ENCODE measurements around the gene TMC4. TPM values are rescaled to one million over a fixed set of nuclear protein-coding genes. Genes with fewer than 3 reads are reported as not detected.

The TMC4 gene
- polyA plus RNA-seq, 4 donors, result 40.6 to 174 (median 129) TPM

DNA sequence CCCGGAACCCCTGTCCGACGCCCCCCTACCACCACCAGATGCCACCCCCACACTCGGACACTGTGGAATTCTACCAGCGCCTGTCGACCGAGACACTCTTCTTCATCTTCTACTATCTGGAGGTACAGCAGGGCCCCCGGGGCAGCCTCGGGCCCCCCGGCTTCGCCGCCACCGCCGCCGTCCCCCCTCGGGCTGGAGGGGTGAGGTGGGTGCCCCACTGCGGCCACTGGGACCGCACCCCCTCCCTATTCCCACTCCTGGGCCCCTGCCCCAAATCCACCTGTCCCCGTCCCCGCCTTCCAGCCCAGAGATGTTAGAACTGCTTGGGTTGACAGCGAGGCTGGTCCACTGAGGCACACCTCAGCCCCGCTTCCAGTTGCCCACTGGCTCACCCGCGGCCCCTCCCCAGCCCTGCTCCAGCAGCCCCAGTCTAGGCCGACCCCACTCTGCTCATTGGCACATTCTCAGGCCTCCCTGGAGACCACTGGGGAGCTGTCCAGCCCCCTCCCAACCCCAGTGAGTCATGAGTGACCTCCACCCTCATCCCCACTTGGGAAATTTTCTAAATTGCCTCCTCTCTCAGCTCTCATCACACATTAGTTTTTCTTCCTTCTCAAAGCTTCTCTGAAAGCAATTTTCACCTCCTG, 20.0 kb downstream of the TMC4 start:
- Histone ChIP-seq H3K27ac (ENCODE audit: low read depth in 1 of 3, low read length in 2 of 3) (no peak overlapping the region), H3K9me3 (ENCODE audit: control insufficient read depth in 2 of 2, insufficient read depth in 1 of 2, low read depth in 1 of 2, low read length in 1 of 2) (no peaks in the 10 kb centered on the region), H3K4me3 (ENCODE audit: low read depth in 1 of 3, low read length in 3 of 3) (no peak overlapping the region), H3K27me3 (ENCODE audit: control insufficient read depth in 3 of 3, insufficient read depth in 3 of 3, low read length in 3 of 3) (no peaks in the 10 kb centered on the region), H3K4me1 (ENCODE audit: control insufficient read depth in 3 of 3, insufficient read depth in 2 of 3, low read depth in 1 of 3, low read length in 2 of 3) (no peaks in the 10 kb centered on the region), H3K36me3 (ENCODE audit: control insufficient read depth in 3 of 3, insufficient read depth in 2 of 3, low read depth in 1 of 3, low read length in 3 of 3) (peaks cover 39 to 94% (median 45%) of the 10 kb centered on the region in 3 donors)
- FAIRE-seq (no peak), DNase-seq (no peak)
- 90 to 99% (median 95%) methylated on average over 25 of the region's 25 CpGs for WGBS, 3 donors

DNA sequence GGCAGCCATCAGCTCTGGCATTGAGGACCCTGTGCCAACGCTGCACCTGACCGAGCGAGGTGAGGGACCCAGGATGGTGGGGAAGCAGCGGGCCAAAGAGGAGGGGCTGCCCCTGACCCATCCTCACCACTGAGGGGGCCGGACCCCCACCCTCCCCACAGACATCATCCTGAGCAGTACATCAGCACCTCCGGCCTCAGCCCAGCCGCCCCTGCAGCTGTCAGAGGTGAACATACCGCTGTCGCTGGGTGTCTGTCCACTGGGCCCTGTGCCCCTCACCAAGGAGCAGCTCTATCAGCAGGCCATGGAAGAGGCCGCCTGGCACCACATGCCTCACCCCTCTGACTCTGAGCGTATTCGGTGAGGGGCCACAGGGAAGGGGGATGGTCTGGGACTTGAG, 20.7 kb downstream of the TMC4 start:
- H3K9me3 ChIP-seq (ENCODE audit: control insufficient read depth in 2 of 2, insufficient read depth in 1 of 2, low read depth in 1 of 2, low read length in 1 of 2), result no peaks in the 10 kb centered on the region
- no peak for FAIRE-seq
- H3K4me1 ChIP-seq (ENCODE audit: control insufficient read depth in 3 of 3, insufficient read depth in 2 of 3, low read depth in 1 of 3, low read length in 2 of 3), result no peaks in the 10 kb centered on the region
- peaks cover 44 to 93% (median 46%) of the 10 kb centered on the region in 3 donors for H3K36me3 ChIP-seq (ENCODE audit: control insufficient read depth in 3 of 3, insufficient read depth in 2 of 3, low read depth in 1 of 3, low read length in 3 of 3)
- 90 to 93% (median 92%) methylated on average over 11 to 12 of the region's 12 CpGs for WGBS, 3 donors
- H3K4me3 ChIP-seq (ENCODE audit: low read depth in 1 of 3, low read length in 3 of 3), result no peak overlapping the region
- no peak for DNase-seq
- H3K27ac ChIP-seq (ENCODE audit: low read depth in 1 of 3, low read length in 2 of 3), result no peak overlapping the region
- H3K27me3 ChIP-seq (ENCODE audit: control insufficient read depth in 3 of 3, insufficient read depth in 3 of 3, low read length in 3 of 3), result no peaks in the 10 kb centered on the region

DNA sequence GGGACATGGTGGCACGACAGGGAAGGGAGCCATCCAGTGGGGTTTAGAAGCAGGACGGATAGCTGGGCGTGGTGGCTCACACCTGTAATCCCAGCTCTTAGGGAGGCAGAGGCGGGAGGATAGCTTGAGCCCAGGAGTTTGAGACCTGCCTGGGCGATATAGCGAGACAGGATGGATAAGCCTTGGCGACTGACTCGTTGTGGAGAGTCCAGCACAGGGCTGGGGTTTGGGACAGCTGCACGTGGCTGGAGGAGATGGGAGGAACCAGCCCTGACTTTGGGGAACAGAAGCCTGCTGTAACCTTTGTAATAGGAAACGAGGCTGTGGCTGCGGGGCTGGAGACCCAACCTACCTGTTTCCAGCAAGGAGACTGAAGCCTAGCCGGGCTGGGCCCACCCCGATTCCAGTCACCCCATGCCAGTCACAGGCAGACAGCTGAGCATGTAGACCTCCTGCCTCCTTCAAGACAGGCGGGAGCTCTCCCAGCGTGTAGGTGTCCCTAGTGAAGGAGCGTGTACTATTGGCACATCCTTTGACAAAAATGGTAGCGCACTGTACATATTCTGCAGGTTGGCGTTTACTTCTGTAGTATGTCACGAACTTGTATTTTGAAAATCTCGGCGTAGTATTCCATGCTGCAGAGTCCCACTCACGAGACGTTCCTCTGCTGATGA, 21.5 kb downstream of the TMC4 start:
- peaks cover 45 to 93% (median 49%) of the 10 kb centered on the region in 3 donors for H3K36me3 ChIP-seq (ENCODE audit: control insufficient read depth in 3 of 3, insufficient read depth in 2 of 3, low read depth in 1 of 3, low read length in 3 of 3)
- no peak for DNase-seq
- H3K27ac ChIP-seq (ENCODE audit: low read depth in 1 of 3, low read length in 2 of 3), result no peak overlapping the region
- H3K9me3 ChIP-seq (ENCODE audit: control insufficient read depth in 2 of 2, insufficient read depth in 1 of 2, low read depth in 1 of 2, low read length in 1 of 2), result no peaks in the 10 kb centered on the region
- WGBS, 3 donors, result 84 to 88% (median 86%) methylated on average over 23 of the region's 23 CpGs
- H3K4me3 ChIP-seq (ENCODE audit: low read depth in 1 of 3, low read length in 3 of 3), result no peak overlapping the region
- H3K4me1 ChIP-seq (ENCODE audit: control insufficient read depth in 3 of 3, insufficient read depth in 2 of 3, low read depth in 1 of 3, low read length in 2 of 3), result no peaks in the 10 kb centered on the region
- no peak for FAIRE-seq
- no peaks in the 10 kb centered on the region for H3K27me3 ChIP-seq (ENCODE audit: control insufficient read depth in 3 of 3, insufficient read depth in 3 of 3, low read length in 3 of 3)

DNA sequence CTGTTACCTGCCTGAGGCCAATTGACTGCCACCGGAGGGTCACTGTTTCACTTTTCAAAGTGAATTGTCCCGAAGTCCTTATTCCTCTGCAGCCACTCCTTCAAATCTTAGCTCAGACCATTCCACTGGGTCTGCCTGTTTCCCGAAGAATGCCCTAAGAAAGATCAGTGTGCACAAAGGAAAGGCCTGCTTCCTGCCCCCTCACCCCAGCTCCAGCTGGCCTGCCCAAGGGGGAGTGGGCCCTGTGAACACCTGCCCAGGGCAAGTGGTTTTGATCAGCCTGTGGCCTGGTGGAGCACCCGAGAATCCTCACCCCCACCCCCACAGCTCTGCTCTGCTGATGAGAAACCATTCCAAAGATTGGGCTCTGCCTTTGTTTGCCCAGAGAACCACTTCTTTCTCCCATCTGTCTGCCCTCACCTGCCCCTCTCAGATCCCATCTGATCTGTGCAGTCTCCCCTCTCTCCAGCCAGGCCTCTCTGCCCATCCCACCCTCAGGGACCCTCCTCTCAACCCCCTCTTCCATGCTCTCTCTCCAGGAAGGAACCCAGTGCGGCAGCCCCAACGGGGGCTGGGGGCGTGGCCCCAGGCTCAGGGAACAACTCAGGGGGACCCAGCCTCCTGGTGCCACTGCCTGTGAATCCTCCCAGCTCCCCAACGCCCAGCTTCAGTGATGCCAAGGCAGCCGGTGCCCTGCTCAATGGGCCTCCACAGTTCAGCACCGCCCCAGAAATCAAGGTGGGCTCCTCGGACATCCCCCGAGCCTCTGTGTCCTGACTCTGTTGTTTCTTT, 23.7 kb downstream of the TMC4 start:
- Histone ChIP-seq H3K27me3 (ENCODE audit: control insufficient read depth in 3 of 3, insufficient read depth in 3 of 3, low read length in 3 of 3) (no peaks in the 10 kb centered on the region), H3K4me1 (ENCODE audit: control insufficient read depth in 3 of 3, insufficient read depth in 2 of 3, low read depth in 1 of 3, low read length in 2 of 3) (no peaks in the 10 kb centered on the region), H3K4me3 (ENCODE audit: low read depth in 1 of 3, low read length in 3 of 3) (no peak overlapping the region), H3K27ac (ENCODE audit: low read depth in 1 of 3, low read length in 2 of 3) (no peak overlapping the region), H3K36me3 (ENCODE audit: control insufficient read depth in 3 of 3, insufficient read depth in 2 of 3, low read depth in 1 of 3, low read length in 3 of 3) (peaks cover 40 to 98% (median 53%) of the 10 kb centered on the region in 3 donors), H3K9me3 (ENCODE audit: control insufficient read depth in 2 of 2, insufficient read depth in 1 of 2, low read depth in 1 of 2, low read length in 1 of 2) (no peaks in the 10 kb centered on the region)
- 83 to 84% (median 84%) methylated on average over 12 of the region's 12 CpGs for WGBS, 3 donors
- DNase-seq, result no peak
- FAIRE-seq, result no peak

DNA sequence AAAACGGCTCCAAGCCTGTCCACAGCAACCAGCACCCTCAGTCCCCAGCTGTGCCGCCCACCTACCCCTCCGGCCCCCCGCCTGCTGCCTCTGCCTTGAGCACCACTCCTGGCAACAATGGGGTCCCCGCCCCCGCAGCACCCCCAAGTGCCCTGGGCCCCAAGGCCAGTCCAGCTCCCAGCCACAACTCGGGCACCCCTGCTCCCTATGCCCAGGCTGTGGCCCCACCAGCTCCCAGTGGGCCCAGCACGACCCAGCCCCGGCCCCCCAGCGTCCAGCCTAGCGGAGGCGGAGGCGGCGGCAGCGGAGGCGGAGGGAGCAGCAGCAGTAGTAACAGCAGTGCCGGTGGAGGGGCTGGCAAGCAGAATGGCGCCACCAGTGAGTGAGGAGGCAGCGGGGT, 24.8 kb downstream of the TMC4 start:
- FAIRE-seq, result no peak
- Histone ChIP-seq H3K4me3 (ENCODE audit: low read depth in 1 of 3, low read length in 3 of 3) (no peak overlapping the region), H3K36me3 (ENCODE audit: control insufficient read depth in 3 of 3, insufficient read depth in 2 of 3, low read depth in 1 of 3, low read length in 3 of 3) (peaks cover 41 to 98% (median 53%) of the 10 kb centered on the region in 3 donors), H3K27ac (ENCODE audit: low read depth in 1 of 3, low read length in 2 of 3) (no peak overlapping the region), H3K4me1 (ENCODE audit: control insufficient read depth in 3 of 3, insufficient read depth in 2 of 3, low read depth in 1 of 3, low read length in 2 of 3) (no peaks in the 10 kb centered on the region), H3K9me3 (ENCODE audit: control insufficient read depth in 2 of 2, insufficient read depth in 1 of 2, low read depth in 1 of 2, low read length in 1 of 2) (no peaks in the 10 kb centered on the region), H3K27me3 (ENCODE audit: control insufficient read depth in 3 of 3, insufficient read depth in 3 of 3, low read length in 3 of 3) (no peaks in the 10 kb centered on the region)
- WGBS, 3 donors, result 82 to 96% (median 94%) methylated on average over 17 to 19 of the region's 19 CpGs
- no peak for DNase-seq

DNA sequence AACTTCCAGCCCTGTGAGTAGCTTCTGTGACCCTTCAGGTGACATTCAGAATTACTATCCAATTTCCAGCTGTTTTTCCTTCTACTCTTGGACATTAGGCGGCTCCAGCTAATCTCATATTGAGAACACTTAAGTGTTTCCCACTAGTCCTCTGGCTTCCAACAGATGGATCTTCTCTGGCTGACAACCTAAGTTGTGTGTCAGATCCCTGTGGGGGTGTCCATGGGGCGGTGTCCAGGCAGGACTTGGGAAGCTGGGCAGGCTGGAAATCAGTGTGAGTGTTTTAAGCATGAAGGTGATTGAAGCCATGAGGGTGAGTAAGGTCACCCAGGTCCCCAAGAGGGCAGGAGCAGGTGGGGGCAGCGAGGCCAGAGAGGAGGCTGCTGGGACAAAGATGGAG, 25.3 kb downstream of the TMC4 start:
- Histone ChIP-seq H3K4me1 (ENCODE audit: control insufficient read depth in 3 of 3, insufficient read depth in 2 of 3, low read depth in 1 of 3, low read length in 2 of 3) (no peaks in the 10 kb centered on the region), H3K27me3 (ENCODE audit: control insufficient read depth in 3 of 3, insufficient read depth in 3 of 3, low read length in 3 of 3) (no peaks in the 10 kb centered on the region), H3K36me3 (ENCODE audit: control insufficient read depth in 3 of 3, insufficient read depth in 2 of 3, low read depth in 1 of 3, low read length in 3 of 3) (peaks cover 37 to 98% (median 56%) of the 10 kb centered on the region in 3 donors), H3K27ac (ENCODE audit: low read depth in 1 of 3, low read length in 2 of 3) (no peak overlapping the region), H3K9me3 (ENCODE audit: control insufficient read depth in 2 of 2, insufficient read depth in 1 of 2, low read depth in 1 of 2, low read length in 1 of 2) (no peaks in the 10 kb centered on the region), H3K4me3 (ENCODE audit: low read depth in 1 of 3, low read length in 3 of 3) (no peak overlapping the region)
- DNase-seq, result no peak
- WGBS, 3 donors, result 77 to 94% (median 88%) methylated on average over 3 of the region's 3 CpGs
- FAIRE-seq, result no peak

DNA sequence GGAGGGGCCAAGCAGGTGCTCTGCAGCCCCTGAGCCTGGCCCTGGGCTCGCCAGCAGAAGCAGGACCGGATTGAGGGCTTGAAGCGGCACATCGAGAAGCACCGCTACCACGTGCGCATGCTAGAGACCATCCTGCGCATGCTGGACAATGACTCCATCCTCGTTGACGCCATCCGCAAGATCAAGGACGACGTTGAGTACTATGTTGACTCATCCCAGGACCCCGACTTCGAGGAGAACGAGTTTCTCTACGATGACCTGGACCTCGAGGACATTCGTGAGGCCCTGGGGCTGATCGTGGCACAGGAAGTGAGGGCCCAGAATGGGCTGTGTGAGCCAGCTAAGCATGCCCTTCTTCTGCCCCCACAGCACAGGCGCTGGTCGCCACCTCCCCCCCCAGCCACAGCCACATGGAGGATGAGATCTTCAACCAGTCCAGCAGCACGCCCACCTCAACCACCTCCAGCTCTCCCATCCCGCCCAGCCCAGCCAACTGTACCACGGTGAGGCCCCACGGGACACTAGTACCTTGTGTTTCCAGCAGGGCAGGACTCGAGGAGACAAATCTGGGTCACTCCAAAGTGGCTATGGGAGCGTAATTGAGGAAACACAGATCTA, 27.3 kb downstream of the TMC4 start:
- 92% methylated on average over 28 of the region's 28 CpGs for WGBS, 3 donors
- FAIRE-seq (no peak), DNase-seq (no peak)
- Histone ChIP-seq H3K4me1 (ENCODE audit: control insufficient read depth in 3 of 3, insufficient read depth in 2 of 3, low read depth in 1 of 3, low read length in 2 of 3) (peaks cover 0 to 10% (median 0%) of the 10 kb centered on the region in 3 donors), H3K4me3 (ENCODE audit: low read depth in 1 of 3, low read length in 3 of 3) (no peak overlapping the region), H3K27me3 (ENCODE audit: control insufficient read depth in 3 of 3, insufficient read depth in 3 of 3, low read length in 3 of 3) (no peaks in the 10 kb centered on the region), H3K27ac (ENCODE audit: low read depth in 1 of 3, low read length in 2 of 3) (no peak overlapping the region), H3K9me3 (ENCODE audit: control insufficient read depth in 2 of 2, insufficient read depth in 1 of 2, low read depth in 1 of 2, low read length in 1 of 2) (no peaks in the 10 kb centered on the region), H3K36me3 (ENCODE audit: control insufficient read depth in 3 of 3, insufficient read depth in 2 of 3, low read depth in 1 of 3, low read length in 3 of 3) (peaks cover 30 to 93% (median 52%) of the 10 kb centered on the region in 3 donors)

DNA sequence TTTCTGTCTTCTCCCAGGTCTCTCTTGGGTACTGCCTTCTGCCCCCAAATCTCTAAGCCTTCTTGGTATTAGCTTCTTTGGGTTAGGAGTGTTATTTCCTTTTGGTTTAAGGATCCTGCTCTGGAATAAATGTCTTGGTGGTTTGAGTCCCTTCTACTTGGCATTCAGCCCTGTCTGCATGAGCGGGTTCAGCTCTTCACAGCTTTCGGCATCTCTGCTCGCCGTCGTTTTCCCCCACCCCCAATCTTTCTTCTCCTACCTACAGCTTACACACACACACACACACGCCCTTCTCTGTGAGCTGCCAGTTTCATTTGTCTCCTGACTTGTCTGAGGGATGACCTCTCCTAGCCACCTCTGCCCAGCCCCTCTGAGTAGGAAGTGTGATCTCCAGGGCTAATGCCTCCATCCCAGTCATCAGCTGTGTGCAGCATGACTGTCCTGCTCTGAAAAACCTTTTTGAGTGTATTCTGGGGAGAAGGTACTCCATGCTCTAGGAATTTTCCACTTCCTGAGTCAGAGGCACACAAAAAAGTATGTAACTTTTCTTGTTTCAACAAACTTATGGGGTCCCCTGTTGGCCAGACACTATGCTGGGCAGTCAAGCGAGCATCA, 30.7 kb downstream of the TMC4 start:
- 71 to 86% (median 84%) methylated on average over 7 of the region's 7 CpGs for WGBS, 3 donors
- FAIRE-seq (no peak), DNase-seq (no peak)
- H3K9me3 ChIP-seq (ENCODE audit: control insufficient read depth in 2 of 2, insufficient read depth in 1 of 2, low read depth in 1 of 2, low read length in 1 of 2), result no peaks in the 10 kb centered on the region
- H3K27ac ChIP-seq (ENCODE audit: low read depth in 1 of 3, low read length in 2 of 3), result no peak overlapping the region
- no peaks in the 10 kb centered on the region for H3K27me3 ChIP-seq (ENCODE audit: control insufficient read depth in 3 of 3, insufficient read depth in 3 of 3, low read length in 3 of 3)
- no peak overlapping the region for H3K4me3 ChIP-seq (ENCODE audit: low read depth in 1 of 3, low read length in 3 of 3)
- H3K36me3 ChIP-seq (ENCODE audit: control insufficient read depth in 3 of 3, insufficient read depth in 2 of 3, low read depth in 1 of 3, low read length in 3 of 3), result peaks cover 13 to 82% (median 34%) of the 10 kb centered on the region in 3 donors
- peaks cover 0 to 25% (median 6%) of the 10 kb centered on the region in 3 donors for H3K4me1 ChIP-seq (ENCODE audit: control insufficient read depth in 3 of 3, insufficient read depth in 2 of 3, low read depth in 1 of 3, low read length in 2 of 3)
